Lower leg skin (tissue), 4 donors: ENCODE measurements around the gene FKBP4. TPM values are rescaled to one million over a fixed set of nuclear protein-coding genes. Genes with fewer than 3 reads are reported as not detected.
A peak's percentile ranks its signal among the peaks of the same experiment; 100 is the strongest.

ENCODE experiments used
- DNase-seq, 2 donors: peaks; one replicate each; pipeline ENCODE4 v3.0.0-alpha.2; 2019; ENCODE audit warnings: low spot score in 2 of 2
- H3K4me3 ChIP-seq: fragments of 200-600 bp; sonication (generic); 2 replicates; pipeline ENCODE4 v1.5.1; 2017; ENCODE audit warnings: mild to moderate bottlenecking, low read depth; ENCODE audit not compliant: poor library complexity, severe bottlenecking
- POLR2A ChIP-seq, 2 donors: fragments of 450-650 bp; IDR thresholded peaks; one replicate each; pipeline ENCODE4 v1.6.1; 2016 to 2017; ENCODE audit warnings: antibody characterized with exemption in 2 of 2, mild to moderate bottlenecking in 1 of 2, moderate library complexity in 1 of 2
- WGBS, 2 donors: methylation state at CpG; one replicate each; pipeline ENCODE4 v1.1.5; 2018; 5-methylcytosine and 5-hydroxymethylcytosine counted together
- intact Hi-C: fragments of 100-400 bp; cut with DNase I; formaldehyde crosslinking; loops from one replicate; pipeline ENCODE4 v1.15.0; 2023; ENCODE audit warnings: low total_unique reads
- total RNA-seq, 4 donors: library from RNA; depleted of rRNA; stranded (reverse); fragments of >200 nt; gene quantifications; one replicate each; pipeline ENCODE4 v1.1.0, GENCODE V29; 2016
- TF ChIP-seq, protein P1 (sequence below), 3 donors: fragments of 450-650 bp; IDR thresholded peaks; one replicate each; pipeline ENCODE4 v1.5.1; 2016; ENCODE audit warnings: antibody characterized with exemption in 3 of 3, mild to moderate bottlenecking in 3 of 3, moderate library complexity in 2 of 3

The FKBP4 gene
- total RNA-seq, 4 donors from 2014 or later, result 43.1 to 65.0 (median 50.2) TPM

DNA sequence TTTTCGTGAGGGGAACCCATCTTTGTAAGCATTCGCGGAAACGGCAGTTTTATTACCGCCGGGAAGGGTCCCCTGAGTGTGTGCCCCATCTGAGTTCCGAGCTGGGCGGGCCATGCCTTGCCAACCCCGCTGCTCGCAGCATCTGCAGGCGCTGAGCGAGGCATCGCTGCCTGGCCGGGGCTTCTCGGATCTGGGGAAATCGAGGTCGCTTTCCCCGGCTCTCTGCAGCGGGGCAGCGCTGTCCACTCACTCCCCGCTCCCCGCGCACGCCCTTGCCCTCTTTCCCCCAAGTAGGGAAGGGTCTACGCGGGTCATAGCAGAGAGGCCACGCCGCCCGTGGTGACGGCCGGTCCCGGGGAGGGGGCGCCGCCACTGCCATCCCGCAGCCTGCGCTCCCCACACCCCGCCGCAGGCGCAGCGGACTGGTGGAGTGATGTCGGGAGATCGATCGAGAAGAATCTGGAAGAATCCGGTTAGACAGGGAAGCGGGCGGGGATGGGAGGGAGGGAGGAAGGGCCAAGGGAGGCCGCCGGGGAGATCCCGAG lies 507 bp upstream of the FKBP4 start:
- H3K4me3 ChIP-seq, result peak overlapping the region; percentile 74
- DNase-seq, result peak in 1 of 2 donors; percentile 53
- TF ChIP-seq, protein P1, sequence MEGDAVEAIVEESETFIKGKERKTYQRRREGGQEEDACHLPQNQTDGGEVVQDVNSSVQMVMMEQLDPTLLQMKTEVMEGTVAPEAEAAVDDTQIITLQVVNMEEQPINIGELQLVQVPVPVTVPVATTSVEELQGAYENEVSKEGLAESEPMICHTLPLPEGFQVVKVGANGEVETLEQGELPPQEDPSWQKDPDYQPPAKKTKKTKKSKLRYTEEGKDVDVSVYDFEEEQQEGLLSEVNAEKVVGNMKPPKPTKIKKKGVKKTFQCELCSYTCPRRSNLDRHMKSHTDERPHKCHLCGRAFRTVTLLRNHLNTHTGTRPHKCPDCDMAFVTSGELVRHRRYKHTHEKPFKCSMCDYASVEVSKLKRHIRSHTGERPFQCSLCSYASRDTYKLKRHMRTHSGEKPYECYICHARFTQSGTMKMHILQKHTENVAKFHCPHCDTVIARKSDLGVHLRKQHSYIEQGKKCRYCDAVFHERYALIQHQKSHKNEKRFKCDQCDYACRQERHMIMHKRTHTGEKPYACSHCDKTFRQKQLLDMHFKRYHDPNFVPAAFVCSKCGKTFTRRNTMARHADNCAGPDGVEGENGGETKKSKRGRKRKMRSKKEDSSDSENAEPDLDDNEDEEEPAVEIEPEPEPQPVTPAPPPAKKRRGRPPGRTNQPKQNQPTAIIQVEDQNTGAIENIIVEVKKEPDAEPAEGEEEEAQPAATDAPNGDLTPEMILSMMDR (IDR thresholded peaks at IDR 0.05), result no peak
- no peak for TF ChIP-seq POLR2A (IDR thresholded peaks at IDR 0.05)
- intact Hi-C loops, result no loop called here
- whole genome bisulfite sequencing, 2 donors, result 4 to 8% methylated on average over 38 to 49 of the region's 49 CpGs

DNA sequence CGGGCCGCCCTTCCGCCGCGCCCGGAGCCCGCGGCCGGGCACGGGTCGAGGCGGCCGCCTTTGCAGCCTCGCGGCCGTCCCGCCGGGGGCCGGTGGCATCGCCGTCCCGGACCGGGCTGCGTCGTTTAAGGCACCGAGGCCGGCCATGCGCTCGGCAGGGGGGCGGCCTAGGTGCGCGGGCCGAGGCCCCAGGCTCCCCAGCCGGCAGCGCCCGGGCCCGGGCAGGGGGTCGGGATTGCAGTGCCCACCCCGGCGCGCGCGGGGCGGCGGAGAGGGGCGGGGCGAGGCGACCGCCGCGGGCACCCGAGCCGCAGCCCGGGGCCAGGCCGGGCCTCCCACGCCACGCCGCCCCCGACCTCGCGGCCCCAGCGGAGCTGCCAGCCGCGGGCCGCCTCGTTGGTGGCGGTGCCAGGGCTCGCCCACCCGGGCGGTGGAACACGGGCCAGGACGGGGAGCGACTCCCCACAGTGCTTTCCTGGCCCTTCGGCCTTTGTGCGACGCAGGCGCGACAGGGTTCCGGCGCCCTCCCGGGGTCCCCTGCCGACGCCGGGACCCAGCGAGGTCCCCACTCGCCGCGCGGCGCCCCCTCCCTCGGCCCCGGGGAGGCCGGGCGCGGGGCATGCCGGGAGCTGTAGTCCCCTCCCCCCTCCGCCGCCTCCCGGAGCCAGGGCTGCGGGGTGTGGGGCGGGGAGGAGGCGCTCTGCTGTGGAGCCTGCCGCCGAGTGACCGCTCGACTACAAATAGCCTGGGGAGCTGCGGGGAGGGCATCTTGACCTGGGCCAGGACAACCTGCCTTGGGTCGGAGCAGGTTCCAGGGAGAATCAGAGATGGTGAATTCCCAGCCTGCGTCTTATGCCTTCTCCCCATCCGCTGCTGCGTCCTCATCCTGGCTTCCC lies 769 bp downstream of the FKBP4 start:
- intact Hi-C loops, result no loop called here
- peak; percentile 60 to 93 for DNase-seq
- WGBS, 2 donors, result 0% methylated on average over 3 to 29 of the region's 111 CpGs
- peak overlapping the region; percentile 74 for H3K4me3 ChIP-seq
- TF ChIP-seq, protein P1 (IDR thresholded peaks at IDR 0.05), result no peak
- peak in 1 of 2 donors; percentile 7 for TF ChIP-seq POLR2A (IDR thresholded peaks at IDR 0.05)

DNA sequence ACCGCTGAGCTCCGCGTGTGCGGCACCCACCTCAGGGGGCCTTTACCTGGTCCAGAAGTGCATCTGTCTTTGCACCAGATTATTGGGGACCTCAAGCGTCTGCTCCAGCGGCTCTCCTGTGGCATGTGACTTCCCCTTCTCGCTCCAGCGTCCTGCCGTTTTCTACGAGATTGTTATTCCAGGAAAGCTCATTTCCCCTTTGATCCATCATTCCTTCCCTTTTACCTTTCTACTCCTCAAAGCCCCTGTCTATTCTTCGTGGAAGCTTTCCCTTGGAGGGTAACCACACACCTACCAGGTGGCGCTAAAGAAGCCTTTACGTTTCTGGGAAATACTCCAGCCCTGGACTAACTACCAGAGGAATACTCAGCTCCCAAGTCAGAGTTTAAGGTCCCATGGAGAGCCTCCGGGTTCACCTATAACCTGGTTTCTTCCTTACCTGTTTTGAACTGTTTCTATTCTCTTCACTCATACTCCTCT lies 1.5 kb downstream of the FKBP4 start:
- TF ChIP-seq, protein P1 (IDR thresholded peaks at IDR 0.05), result no peak
- TF ChIP-seq POLR2A (IDR thresholded peaks at IDR 0.05), result no peak
- 5% methylated on average over 10 to 14 of the region's 14 CpGs for WGBS, 2 donors
- peak overlapping the region; percentile 74 for H3K4me3 ChIP-seq
- intact Hi-C loops, result no loop called here
- DNase-seq, result no peak

DNA sequence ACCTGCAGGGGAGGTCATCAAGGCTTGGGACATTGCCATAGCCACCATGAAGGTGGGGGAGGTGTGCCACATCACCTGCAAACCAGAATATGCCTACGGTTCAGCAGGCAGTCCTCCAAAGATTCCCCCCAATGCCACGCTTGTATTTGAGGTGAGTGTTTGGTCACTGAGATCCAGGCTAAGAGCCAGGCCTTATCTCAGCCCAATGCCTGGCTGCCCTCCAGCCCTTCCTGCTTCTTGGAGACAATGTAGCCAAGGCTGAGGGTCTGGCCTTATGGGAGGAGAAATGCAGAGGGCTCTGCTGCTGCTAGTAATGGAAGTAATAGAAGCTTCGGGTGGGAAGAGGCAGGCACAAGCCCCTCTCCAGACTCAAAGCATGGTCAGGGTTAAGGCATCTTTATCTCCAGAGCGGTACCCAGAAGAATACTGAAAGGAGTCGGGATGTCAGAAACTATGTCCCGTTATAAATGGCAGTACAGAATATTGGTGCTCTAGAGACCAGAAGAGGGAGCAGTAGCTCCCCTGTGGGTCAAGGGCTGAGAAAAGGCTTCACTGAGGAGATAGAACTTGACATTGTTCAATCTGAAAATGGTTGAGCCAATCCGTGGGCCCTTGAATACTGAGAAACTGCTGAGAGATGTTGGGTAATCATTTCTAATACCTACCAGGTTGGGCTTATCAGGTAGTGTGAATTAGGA lies 3.1 kb downstream of the FKBP4 start:
- WGBS, 2 donors, result 76 to 87% methylated on average over 5 to 7 of the region's 7 CpGs
- no peak for TF ChIP-seq POLR2A (IDR thresholded peaks at IDR 0.05)
- TF ChIP-seq, protein P1 (IDR thresholded peaks at IDR 0.05), result no peak
- DNase-seq, result no peak
- no peak overlapping the region for H3K4me3 ChIP-seq
- intact Hi-C loops, result no loop called here

DNA sequence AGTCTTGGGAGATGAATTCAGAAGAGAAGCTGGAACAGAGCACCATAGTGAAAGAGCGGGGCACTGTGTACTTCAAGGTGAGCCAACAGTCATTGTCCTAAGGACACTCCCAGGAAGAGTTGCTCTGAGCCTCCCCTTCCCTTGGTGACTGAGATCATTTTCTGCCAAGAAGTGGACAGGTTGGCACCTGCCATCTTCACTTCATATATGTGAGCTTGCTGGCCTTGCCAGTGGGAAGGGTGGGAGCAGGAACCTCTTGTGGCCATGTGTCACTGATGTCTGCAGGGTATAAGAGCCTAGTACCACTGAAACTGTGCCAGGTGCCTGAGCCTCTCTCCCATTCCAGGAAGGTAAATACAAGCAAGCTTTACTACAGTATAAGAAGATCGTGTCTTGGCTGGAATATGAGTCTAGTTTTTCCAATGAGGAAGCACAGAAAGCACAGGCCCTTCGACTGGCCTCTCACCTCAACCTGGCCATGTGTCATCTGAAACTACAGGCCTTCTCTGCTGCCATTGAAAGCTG lies 5.3 kb downstream of the FKBP4 start:
- H3K4me3 ChIP-seq, result no peak overlapping the region
- intact Hi-C loops, result no loop called here
- TF ChIP-seq POLR2A (IDR thresholded peaks at IDR 0.05), result no peak
- TF ChIP-seq, protein P1 (IDR thresholded peaks at IDR 0.05), result no peak
- 71 to 78% methylated on average over 3 of the region's 3 CpGs for WGBS, 2 donors
- no peak for DNase-seq
